T-helper 1 cell treated with Interleukin-12 subunit alpha and Interleukin-12 subunit beta and Interleukin-4 antibody, amounts not matched to agents 30 ng/mL and 1 ng/mL, for 36 hours (primary cell): ENCODE measurements around the gene CTNNA2. TPM values are rescaled to one million over a fixed set of nuclear protein-coding genes. Genes with fewer than 3 reads are reported as not detected.

Experiments used
- intact Hi-C: fragments of 100-400 bp; cut with micrococcal nuclease; formaldehyde crosslinking; loops from one replicate; pipeline ENCODE4 v1.15.1; 2024
- total RNA-seq: library from RNA; stranded (reverse); gene quantifications from 2 replicates; pipeline ENCODE4 v1.2.3, GENCODE V29; 2022

The CTNNA2 gene
- total RNA-seq, 1 donor from 2014 or later, result not detected

DNA sequence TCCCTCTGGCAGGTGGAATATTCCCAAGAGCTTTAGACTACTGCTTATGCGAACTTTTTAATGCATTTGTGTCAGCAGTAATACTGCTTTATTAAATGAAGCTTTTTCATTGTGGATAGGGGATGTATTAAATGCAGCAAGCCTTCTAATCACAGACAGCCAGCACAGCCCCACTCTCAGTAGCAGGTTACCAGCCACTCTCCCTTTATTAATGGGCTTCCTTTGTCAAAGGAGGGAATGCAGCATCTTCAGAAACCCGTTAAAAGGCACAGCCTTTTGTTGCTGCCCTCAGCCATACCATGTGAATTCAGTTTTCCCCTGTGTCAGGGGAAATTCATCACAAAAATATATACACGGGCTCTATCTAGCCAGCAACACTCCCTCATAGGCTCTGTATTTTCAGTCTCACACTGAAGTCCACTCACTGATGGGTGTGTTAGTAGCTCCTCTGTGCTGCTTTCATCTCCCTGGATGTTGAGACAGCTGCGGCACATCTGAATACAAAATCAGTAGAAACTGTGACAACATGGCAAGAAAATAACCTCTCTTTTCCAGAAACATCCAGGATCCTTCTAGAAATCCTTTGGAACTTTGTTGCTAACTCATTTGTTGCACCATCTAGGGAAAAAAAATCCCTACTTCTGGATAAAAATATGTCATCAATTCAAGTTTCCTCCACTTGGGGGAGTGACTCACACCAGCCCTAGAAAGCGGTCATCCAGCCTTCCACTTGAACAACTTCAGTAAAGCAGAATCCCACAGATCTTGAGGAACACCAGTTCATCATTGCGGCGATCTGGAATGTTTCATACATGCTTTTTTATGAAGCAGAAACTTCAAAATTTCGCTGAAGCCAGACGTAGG lies 743.3 kb downstream of the CTNNA2 start:
- intact Hi-C loops, result no loop called here

DNA sequence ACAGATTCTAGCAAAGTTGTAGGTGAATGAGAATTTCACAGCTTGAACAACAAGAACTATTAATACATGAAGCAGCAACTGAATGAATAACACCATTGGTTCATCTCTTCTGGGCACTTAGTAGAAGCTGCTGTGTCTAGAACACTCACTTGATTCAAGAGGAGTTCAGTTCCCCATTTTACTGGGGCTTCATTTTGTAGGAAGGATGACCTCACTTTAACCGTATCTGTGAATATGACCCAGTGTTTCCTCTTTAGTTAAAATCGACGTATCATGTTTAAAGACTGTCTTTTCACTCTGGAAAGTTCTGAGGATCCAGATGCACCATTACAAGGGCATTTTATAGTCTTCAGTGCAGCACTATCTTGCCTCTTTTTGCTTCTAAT lies 743.9 kb downstream of the CTNNA2 start:
- intact Hi-C loops, result no loop called here

- intact Hi-C loops, result no loop called here
Measured at GRCh38 chr2:80257450-80257849, 744.6 kb downstream of the CTNNA2 start.

GRCh38 chr2:80258341-80258740 lies 745.5 kb downstream of the CTNNA2 start:
- intact Hi-C loops, result no loop called here

- intact Hi-C loops, result no loop called here
Measured at GRCh38 chr2:80258793-80259192, 745.9 kb downstream of the CTNNA2 start.

- intact Hi-C loops, result no loop called here
Measured at GRCh38 chr2:80259292-80259691, 746.4 kb downstream of the CTNNA2 start.

GRCh38 chr2:80266231-80266630 lies 753.4 kb downstream of the CTNNA2 start:
- intact Hi-C loops, result no loop called here

DNA sequence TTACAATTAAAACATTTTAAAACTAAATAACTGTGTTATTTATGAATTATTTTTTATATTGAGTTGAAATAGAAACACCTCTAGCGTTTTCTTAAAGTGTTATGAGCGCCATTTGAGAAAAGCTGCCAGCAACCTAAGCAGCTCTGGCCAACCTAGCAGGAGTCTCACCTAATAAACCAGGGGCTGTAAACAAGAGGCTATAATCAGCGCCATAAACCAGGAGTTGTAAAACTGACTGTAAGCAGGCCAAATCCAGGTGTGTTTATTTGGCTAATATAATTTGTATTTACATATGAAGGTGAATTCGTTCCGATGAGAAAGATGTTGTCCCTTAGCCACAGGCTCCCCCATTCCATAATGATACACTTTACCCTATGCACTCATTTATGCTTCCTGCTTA lies 757.0 kb downstream of the CTNNA2 start:
- intact Hi-C loops, result no loop called here

DNA sequence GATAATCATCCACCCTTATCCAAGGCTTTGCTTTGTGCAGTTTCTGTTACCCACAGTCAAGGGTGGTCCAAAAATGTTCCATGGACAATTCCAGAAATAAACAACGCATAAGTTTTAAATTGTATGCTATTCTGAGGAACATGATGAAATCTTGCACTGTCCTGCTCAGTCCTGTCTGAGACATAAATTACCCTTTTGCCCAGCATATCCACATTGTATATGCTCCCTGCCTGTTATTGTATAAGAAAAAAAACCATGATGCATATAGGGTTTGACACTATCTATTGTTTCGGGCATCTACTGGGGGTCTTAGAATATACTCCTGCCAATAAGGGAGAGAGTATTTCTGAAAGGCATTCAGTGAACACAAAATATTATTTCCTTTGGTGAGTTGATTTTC lies 767.7 kb downstream of the CTNNA2 start:
- intact Hi-C loops, result no loop called here

DNA sequence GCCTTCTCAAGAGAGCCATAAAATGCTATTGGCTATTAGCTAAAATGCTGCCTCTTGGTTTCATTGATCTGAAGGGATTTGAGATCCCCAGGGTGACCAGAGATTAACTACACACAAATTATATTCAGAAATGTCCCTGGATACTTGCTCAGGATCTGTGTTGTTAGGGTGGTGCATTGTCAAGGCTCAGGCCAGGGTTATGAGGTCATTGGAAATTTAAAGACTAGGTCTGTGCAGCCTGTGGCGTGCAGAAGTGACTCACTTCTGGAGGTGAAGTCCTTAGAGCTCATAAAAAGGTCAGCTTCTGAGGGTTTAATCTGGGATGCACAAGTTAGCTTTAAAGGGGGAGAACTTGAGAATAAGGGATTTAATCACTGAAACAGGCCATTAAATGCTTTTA lies 768.2 kb downstream of the CTNNA2 start:
- intact Hi-C loops, result no loop called here

DNA sequence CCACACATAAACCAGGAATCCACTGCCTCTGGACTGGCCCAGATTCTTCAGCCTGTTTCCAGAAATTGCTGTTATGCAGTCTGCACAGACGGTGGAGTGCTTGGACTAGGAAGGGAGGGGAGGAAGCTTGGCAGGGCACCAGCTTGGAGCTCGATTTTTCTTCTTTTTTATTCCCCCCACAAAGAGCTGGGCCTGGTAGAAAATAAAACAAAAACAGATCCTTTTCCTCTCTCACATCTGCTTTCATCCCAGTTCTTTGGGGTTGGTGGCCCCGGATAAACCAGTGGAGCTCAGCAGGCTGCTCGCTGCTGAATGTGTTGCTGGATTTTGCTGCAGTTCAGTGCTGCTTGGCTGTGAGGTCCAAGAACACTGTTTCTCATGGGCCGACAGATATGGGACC lies 775.7 kb downstream of the CTNNA2 start:
- intact Hi-C loops, result no loop called here

DNA sequence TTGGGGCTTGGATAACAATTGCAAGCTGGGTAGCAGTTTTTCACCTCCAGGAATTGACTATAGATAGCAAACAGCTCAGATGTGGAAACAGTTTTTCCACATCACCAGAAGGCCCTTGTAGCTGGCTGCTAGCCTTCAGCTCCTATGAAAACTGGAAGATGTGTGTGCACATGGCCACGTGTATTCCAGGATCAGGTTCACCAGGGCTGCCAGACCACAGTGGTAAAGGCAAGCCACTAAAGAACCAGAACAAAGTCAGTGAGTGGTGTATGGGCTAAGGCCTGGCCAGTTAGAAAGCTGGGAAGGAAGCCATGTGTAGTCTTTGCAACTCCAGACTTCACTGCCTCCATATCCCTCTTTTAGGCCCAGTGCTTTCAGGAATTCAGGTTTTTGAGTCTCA lies 778.8 kb downstream of the CTNNA2 start:
- intact Hi-C loops, result no loop called here

GRCh38 chr2:80292474-80292873 lies 779.6 kb downstream of the CTNNA2 start:
- intact Hi-C loops, result no loop called here

- intact Hi-C loops, result no loop called here
Measured at GRCh38 chr2:80293039-80293438, 780.2 kb downstream of the CTNNA2 start.

- intact Hi-C loops, result no loop called here
Measured at GRCh38 chr2:80298954-80299353, 786.1 kb downstream of the CTNNA2 start.

GRCh38 chr2:80299661-80300060 lies 786.8 kb downstream of the CTNNA2 start:
- intact Hi-C loops, result no loop called here

- intact Hi-C loops, result no loop called here
Measured at GRCh38 chr2:80300346-80300745, 787.5 kb downstream of the CTNNA2 start.

DNA sequence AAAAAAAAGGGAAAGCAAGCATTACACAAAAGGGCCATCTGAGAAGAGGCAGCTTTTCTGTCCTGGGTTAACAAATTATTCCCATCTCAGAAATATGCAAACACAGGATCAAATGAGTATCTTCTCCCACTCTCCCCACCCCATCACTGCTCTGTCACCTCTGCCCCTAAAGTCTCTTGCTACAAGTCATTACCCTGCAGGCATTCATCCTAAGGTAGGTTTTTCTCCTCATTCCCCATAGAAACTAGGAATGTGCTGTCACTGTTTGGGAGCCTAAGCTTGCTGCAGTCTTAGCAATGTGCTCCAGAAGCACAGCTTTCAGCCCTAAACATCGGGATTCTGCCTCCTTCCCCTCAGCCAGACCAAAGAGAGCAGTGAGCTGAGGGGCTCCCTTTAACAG lies 788.1 kb downstream of the CTNNA2 start:
- intact Hi-C loops, result no loop called here

DNA sequence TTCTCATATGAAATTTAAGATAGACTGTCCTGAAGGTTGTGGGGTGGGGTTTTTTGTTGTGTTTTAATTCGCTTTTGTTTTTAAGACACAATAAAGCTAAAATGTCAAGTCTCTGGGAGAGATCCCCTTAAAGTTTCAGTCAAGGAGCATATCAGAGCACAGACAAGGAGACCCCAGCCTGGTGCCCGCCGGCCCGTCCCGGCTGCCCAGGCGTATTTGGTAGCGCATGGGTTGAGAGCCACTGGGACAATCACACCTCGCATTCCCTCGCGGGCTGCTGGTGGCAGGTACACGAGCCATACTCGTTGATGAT lies 789.1 kb downstream of the CTNNA2 start:
- intact Hi-C loops, result no loop called here

DNA sequence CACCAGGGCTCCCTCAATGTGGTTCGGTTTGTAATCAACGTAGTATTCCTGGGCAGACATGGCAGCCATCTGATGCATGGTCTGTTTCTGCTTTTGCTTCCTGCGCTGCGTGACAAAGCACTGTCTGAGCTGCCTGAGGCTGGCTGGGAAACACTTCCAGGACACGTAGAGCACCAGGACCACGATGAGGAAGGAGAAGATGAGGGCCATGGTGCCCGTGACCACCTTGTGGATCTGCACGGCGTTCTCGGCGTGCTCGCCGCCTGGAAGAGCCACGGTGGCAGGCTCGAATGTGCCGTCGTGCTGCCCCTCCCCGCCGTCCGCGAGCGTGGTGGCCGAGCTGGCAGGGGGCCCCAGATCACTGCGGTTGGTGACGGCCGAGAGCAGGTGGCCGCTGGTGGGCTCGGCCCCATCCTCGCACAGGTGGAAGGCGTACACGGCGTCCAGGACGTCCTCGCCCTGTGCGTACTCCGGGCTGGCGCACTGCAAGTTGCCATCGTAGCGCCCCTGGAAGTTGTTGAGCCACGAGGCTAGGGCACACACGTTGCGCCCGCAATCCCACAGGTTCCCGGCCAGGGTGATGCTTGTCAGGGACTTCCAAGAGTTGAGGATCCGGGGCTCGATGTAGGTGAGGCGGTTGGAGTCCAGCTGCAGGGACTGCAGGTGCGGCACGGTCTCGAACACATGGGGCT lies 789.6 kb downstream of the CTNNA2 start:
- intact Hi-C loops, result no loop called here

DNA sequence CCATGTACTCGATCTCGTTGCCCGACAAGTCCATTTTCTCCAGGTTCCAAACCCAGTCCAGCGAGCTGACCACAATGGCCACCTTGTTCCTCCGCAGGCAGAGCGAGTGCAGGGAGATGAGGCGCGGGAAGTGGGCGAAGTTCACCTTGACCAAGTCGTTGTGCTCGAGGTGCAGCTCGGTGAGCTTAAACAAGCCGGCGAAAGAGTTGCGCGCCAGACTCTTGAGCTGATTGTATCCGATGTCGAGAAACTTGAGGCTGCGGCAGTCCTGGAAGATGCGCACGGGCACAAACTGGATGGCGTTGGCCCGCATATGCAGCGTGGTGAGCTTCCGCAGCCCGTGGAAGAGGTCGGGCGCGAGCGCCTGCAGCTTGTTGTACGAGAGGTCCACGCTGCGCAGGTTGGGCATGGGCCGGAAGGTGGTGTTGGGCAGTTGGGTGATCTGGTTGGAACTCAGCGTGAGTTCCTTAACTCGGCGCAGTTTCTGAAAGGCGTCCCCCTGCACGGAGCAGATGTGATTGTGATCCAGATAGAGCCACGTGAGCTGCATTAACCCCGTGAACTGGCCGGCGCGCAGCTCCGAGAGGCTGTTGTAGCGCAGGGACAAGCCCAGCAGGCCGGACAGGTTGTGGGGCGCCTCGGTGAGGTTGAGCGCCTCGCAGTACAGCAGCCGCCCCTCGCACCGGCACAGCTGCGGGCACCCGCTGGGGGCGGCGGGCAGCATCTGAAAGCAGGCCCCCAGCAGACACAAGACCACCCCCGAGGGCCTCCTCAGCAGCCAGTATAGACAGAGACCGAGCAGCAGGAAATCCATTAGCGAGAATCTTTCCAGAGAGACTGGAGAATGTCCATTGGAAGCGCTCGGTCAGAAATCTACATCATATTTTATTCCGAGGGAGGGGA lies 790.4 kb downstream of the CTNNA2 start:
- intact Hi-C loops, result no loop called here
